Endothelial cell of umbilical vein (primary cell): ENCODE results near the gene LRRN3. TPM values are rescaled to one million over a fixed set of nuclear protein-coding genes. Genes with fewer than 3 reads are reported as not detected.

Experiments
- BruUV-seq: library from RNA; stranded (reverse); fragments of 400-500 nt; replicated peaks from 2 replicates; lab custom pipeline; 2021; lab: Mats Ljungman, UMichigan
- CTCF ChIA-PET: fragments of 300-600, 350-600 bp; sonication (Branson Sonifier 250); formaldehyde crosslinking; loops from one replicate; lab custom pipeline; 2021; ENCODE audit warnings: antibody characterized with exemption, inconsistent platforms; lab: Charles Lee
- POLR2A ChIA-PET: fragments of 300-600, 350-600 bp; sonication (Branson Sonifier 250); formaldehyde crosslinking; loops from one replicate; lab custom pipeline; 2021; ENCODE audit warnings: antibody characterized with exemption, inconsistent platforms; lab: Charles Lee
- DNase-seq: peaks from one replicate; pipeline ENCODE4 v3.0.0-alpha.2; 2011; ENCODE audit warnings: low read depth, low spot score
- FAIRE-seq: peaks from 2 replicates; lab custom pipeline; 2011; peaks lifted over from hg19 to GRCh38; lab: Jason Lieb, UNC
- H2AFZ ChIP-seq: 2 replicates; pipeline ENCODE4 v1.6.0; 2012; ENCODE audit warnings: low read depth, low read length, control low read depth, inconsistent platforms
- H3K27ac ChIP-seq: 2 replicates; pipeline ENCODE4 v1.5.1; 2011; ENCODE audit warnings: low read depth, mild to moderate bottlenecking, control low read depth, low read length, moderate library complexity; ENCODE audit not compliant: insufficient read depth
- H3K27me3 ChIP-seq, 2 experiments: 2 replicates each; pipeline versions ENCODE4 v1.6.0 to v1.6.1; 2011; ENCODE audit warnings: low read length in 2 of 2, mixed read lengths in 1 of 2; ENCODE audit not compliant: control insufficient read depth in 2 of 2, insufficient read depth in 2 of 2
- H3K36me3 ChIP-seq, 2 experiments: 2 replicates in 1 of 2; 3 replicates in 1 of 2; pipeline ENCODE4 v1.5.1; 2011; ENCODE audit warnings: low read length in 2 of 2, mild to moderate bottlenecking in 1 of 2, moderate library complexity in 1 of 2; ENCODE audit not compliant: control insufficient read depth in 2 of 2, insufficient read depth in 2 of 2; ENCODE audit errors: extremely low read depth in 1 of 2
- H3K4me1 ChIP-seq: 3 replicates; pipeline ENCODE4 v1.5.1; 2011; ENCODE audit warnings: mild to moderate bottlenecking, low read length; ENCODE audit not compliant: control insufficient read depth, insufficient read depth; ENCODE audit errors: extremely low read depth
- H3K4me2 ChIP-seq: 2 replicates; pipeline ENCODE4 v1.6.1; 2011; ENCODE audit warnings: low read length, control low read depth, mixed read lengths; ENCODE audit not compliant: insufficient read depth
- H3K4me3 ChIP-seq, 3 experiments: fragments of 200-600 bp in 1 of 3; sonication (generic), shearing (Covaris generic) in 1 of 3; replicated peaks in 1 of 3; 2 replicates each; pipeline ENCODE4 v1.5.1; 2011 to 2016; ENCODE audit warnings: control low read depth in 3 of 3, low read length in 3 of 3, mild to moderate bottlenecking in 2 of 3, inconsistent platforms in 1 of 3, low read depth in 1 of 3, moderate library complexity in 1 of 3; ENCODE audit not compliant: insufficient read depth in 1 of 3
- H3K79me2 ChIP-seq: 2 replicates; pipeline ENCODE4 v1.6.0; 2012; ENCODE audit warnings: low read length, inconsistent platforms; ENCODE audit not compliant: control insufficient read depth, insufficient read depth
- H3K9ac ChIP-seq: replicated peaks from 2 replicates; pipeline ENCODE3; 2011; ENCODE audit warnings: low read length, control low read depth; ENCODE audit not compliant: insufficient read depth; ENCODE audit errors: extremely low read depth
- H3K9me1 ChIP-seq: replicated peaks from 3 replicates; pipeline ENCODE4 v1.6.0; 2011; ENCODE audit warnings: mild to moderate bottlenecking, low read length; ENCODE audit not compliant: control insufficient read depth, insufficient read depth; ENCODE audit errors: extremely low read depth
- H3K9me3 ChIP-seq: replicated peaks from 2 replicates; pipeline ENCODE4 v1.5.1; 2012; ENCODE audit warnings: low read length, inconsistent platforms; ENCODE audit not compliant: control insufficient read depth, insufficient read depth
- H4K20me1 ChIP-seq: replicated peaks from 2 replicates; pipeline ENCODE3; 2011; ENCODE audit warnings: mild to moderate bottlenecking, low read length; ENCODE audit not compliant: control insufficient read depth, insufficient read depth; ENCODE audit errors: extremely low read depth
- EZH2 ChIP-seq: IDR thresholded peaks from 2 replicates; pipeline ENCODE4 v1.6.1; 2012; ENCODE audit warnings: borderline replicate concordance, low read depth, mild to moderate bottlenecking, moderate library complexity, low read length, inconsistent platforms; ENCODE audit not compliant: severe bottlenecking
- FOS ChIP-seq: IDR thresholded peaks from 2 replicates; pipeline ENCODE4 v1.6.1; 2011; ENCODE audit warnings: mild to moderate bottlenecking, low read length, moderate library complexity, borderline replicate concordance; ENCODE audit not compliant: insufficient read depth
- GATA2 ChIP-seq: IDR thresholded peaks from 2 replicates; pipeline ENCODE4 v1.7.0; 2011; ENCODE audit warnings: low read depth, mild to moderate bottlenecking, moderate library complexity, mixed read lengths, low read length; ENCODE audit not compliant: insufficient read length, insufficient read depth
- JUN ChIP-seq: IDR thresholded peaks from 2 replicates; pipeline ENCODE4 v1.6.1; 2011; ENCODE audit warnings: borderline replicate concordance, low read depth; ENCODE audit not compliant: insufficient read length, insufficient read depth
- MYC ChIP-seq: IDR thresholded peaks from one replicate; pipeline ENCODE4 v1.6.1; 2011; ENCODE audit warnings: mild to moderate bottlenecking, low read depth, low read length
- POLR2A ChIP-seq: IDR thresholded peaks from 2 replicates; pipeline ENCODE4 v1.6.1; 2012; ENCODE audit warnings: low read depth, mild to moderate bottlenecking, control low read depth, low read length
- POLR2AphosphoS5 ChIP-seq: IDR thresholded peaks from 2 replicates; pipeline ENCODE4 v1.6.1; 2012; ENCODE audit warnings: low read depth, mild to moderate bottlenecking, control low read depth, low read length, moderate library complexity; ENCODE audit not compliant: insufficient read depth
- dilution Hi-C: fragments of 300-500 bp; cut with MboI; formaldehyde crosslinking; loops from one replicate; pipeline ENCODE4 v1.15.0; 2019; ENCODE audit warnings: low sequenced_read_pairs; ENCODE audit not compliant: extremely low pct_ligation_motif_present
- intact Hi-C: fragments of 100-400 bp; cut with micrococcal nuclease; formaldehyde crosslinking; loops from one replicate; pipeline ENCODE4 v1.10.0; 2022
- polyA plus RNA-seq, 4 experiments: library from polyadenylated mRNA; depleted of rRNA in 3 of 4; stranded (reverse) in 3 of 4; unstranded in 1 of 4; fragments of >200 nt; gene quantifications; 2 replicates each; pipeline versions ENCODE4 v1.2.1 to v1.2.3, GENCODE V29; 2011 to 2012; ENCODE audit warnings: missing spikeins in 1 of 4
- total RNA-seq: library from RNA; stranded (reverse); gene quantifications from 2 replicates; pipeline ENCODE4 v1.2.3, GENCODE V29; 2021
- TF ChIP-seq, protein P1 (sequence below), 2 donors: IDR thresholded peaks; 1 replicate in 1 of 2; 2 replicates in 1 of 2; pipeline ENCODE4 v1.5.1; 2011; ENCODE audit warnings: low read length in 2 of 2, mild to moderate bottlenecking in 2 of 2, moderate library complexity in 2 of 2, control low read depth in 1 of 2, inconsistent platforms in 1 of 2, low read depth in 1 of 2; ENCODE audit not compliant: insufficient read depth in 1 of 2; ENCODE audit errors: extremely low read depth in 1 of 2
- TF ChIP-seq, protein P2 (sequence below): IDR thresholded peaks from 2 replicates; pipeline ENCODE4 v1.6.1; 2011; ENCODE audit not compliant: insufficient read depth, insufficient read length

Gene LRRN3
- total and polyA plus RNA-seq, 2 donors (not counting 3 experiments of a cell fraction or from before 2014, with no cell fraction given) = not detected

DNA sequence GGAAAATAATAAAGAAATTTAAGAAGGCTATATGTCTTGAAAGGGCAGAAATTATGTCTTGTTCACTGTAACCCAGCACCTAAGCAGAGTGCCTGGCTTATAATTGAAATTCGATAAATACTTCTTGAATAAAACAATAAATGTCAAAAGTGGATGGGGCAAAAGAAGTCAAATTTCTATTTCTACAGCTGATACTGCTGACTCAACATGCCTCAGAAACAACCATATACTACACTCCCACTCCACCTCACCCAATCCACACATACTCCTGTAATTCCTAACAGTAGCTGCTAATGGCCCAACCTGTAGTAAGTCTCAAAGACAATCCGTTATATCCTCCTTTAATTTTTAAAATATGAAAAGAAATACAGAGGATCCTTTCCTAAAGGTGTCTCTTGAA, 48.1 kb upstream of the LRRN3 start:
- no TSS peak for BruUV-seq
- Histone ChIP-seq H3K4me1 (peaks cover 4% of the 10 kb centered on the region), H4K20me1 (no peaks in the 10 kb centered on the region), H3K27ac (no peak overlapping the region), H3K9me3 (no peaks in the 10 kb centered on the region), H3K79me2 (no peaks in the 10 kb centered on the region), H3K4me3 (no peak overlapping the region), H3K4me2 (no peak overlapping the region), H2AFZ (no peak overlapping the region), H3K36me3 (no peaks in the 10 kb centered on the region), H3K9me1 (no peaks in the 10 kb centered on the region), H3K9ac (no peak overlapping the region), H3K27me3 (no peaks in the 10 kb centered on the region)
- no peak for TF ChIP-seq MYC
- TF ChIP-seq, protein P1, sequence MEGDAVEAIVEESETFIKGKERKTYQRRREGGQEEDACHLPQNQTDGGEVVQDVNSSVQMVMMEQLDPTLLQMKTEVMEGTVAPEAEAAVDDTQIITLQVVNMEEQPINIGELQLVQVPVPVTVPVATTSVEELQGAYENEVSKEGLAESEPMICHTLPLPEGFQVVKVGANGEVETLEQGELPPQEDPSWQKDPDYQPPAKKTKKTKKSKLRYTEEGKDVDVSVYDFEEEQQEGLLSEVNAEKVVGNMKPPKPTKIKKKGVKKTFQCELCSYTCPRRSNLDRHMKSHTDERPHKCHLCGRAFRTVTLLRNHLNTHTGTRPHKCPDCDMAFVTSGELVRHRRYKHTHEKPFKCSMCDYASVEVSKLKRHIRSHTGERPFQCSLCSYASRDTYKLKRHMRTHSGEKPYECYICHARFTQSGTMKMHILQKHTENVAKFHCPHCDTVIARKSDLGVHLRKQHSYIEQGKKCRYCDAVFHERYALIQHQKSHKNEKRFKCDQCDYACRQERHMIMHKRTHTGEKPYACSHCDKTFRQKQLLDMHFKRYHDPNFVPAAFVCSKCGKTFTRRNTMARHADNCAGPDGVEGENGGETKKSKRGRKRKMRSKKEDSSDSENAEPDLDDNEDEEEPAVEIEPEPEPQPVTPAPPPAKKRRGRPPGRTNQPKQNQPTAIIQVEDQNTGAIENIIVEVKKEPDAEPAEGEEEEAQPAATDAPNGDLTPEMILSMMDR (IDR thresholded peaks at IDR 0.05; ENCODE audit: extremely low read depth in 1 of 2, insufficient read depth in 1 of 2, low read depth in 1 of 2, low read length in 2 of 2) = no peak
- TF ChIP-seq POLR2AphosphoS5 = no peak
- no peak for TF ChIP-seq JUN
- no peak for TF ChIP-seq EZH2
- TF ChIP-seq FOS = no peak
- no peak for TF ChIP-seq GATA2
- TF ChIP-seq, protein P2, sequence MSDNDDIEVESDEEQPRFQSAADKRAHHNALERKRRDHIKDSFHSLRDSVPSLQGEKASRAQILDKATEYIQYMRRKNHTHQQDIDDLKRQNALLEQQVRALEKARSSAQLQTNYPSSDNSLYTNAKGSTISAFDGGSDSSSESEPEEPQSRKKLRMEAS = no peak
- no peak for TF ChIP-seq POLR2A
- FAIRE-seq = no peak
- CTCF ChIA-PET = interaction anchor here (1.1 to 1.5 kb wide), 4 partner anchors 9 to 56 kb away, joined by 3 to 4 read pairs (median 4); no protein-coding TSS in a partner anchor
- POLR2A ChIA-PET = no interaction called here
- no peak for DNase-seq
- dilution Hi-C loops (no loop called here), intact Hi-C loops (no loop called here)
